HG02623 (cell line): ENCODE measurements around the gene MSX1.

Source experiments
- ATAC-seq: cut with Tn5 transposase; IDR thresholded peaks from one replicate; pipeline ENCODE4 v1.9.1; 2021; ENCODE audit warnings: moderate library complexity; ENCODE audit not compliant: unreplicated experiment

MSX1 gene

GRCh38 chr4:4868758-4869723, 9.6 kb downstream of the MSX1 start:
- no peak for ATAC-seq

GRCh38 chr4:4869731-4870571, 10.5 kb downstream of the MSX1 start:
- ATAC-seq = no peak

- ATAC-seq = no peak
Observed at GRCh38 chr4:4870576-4871241, 11.2 kb downstream of the MSX1 start.

GRCh38 chr4:4871242-4871572, 11.7 kb downstream of the MSX1 start:
- ATAC-seq = no peak

GRCh38 chr4:4871573-4872313, 12.3 kb downstream of the MSX1 start:
- ATAC-seq = no peak

GRCh38 chr4:4872314-4872903, 12.9 kb downstream of the MSX1 start:
- no peak for ATAC-seq

GRCh38 chr4:4873203-4873602, 13.7 kb downstream of the MSX1 start:
- no peak for ATAC-seq

GRCh38 chr4:4874254-4874653, 14.8 kb downstream of the MSX1 start:
- no peak for ATAC-seq

GRCh38 chr4:4875147-4875546, 15.7 kb downstream of the MSX1 start:
- no peak for ATAC-seq

GRCh38 chr4:4875611-4876010, 16.1 kb downstream of the MSX1 start:
- no peak for ATAC-seq

- ATAC-seq = no peak
Observed at GRCh38 chr4:4876945-4877661, 17.6 kb downstream of the MSX1 start.

GRCh38 chr4:4880492-4880891, 21.0 kb downstream of the MSX1 start:
- no peak for ATAC-seq

GRCh38 chr4:4881432-4881831, 22.0 kb downstream of the MSX1 start:
- ATAC-seq = no peak

- no peak for ATAC-seq
Observed at GRCh38 chr4:4884611-4885010, 25.1 kb downstream of the MSX1 start.

- no peak for ATAC-seq
Observed at GRCh38 chr4:4887426-4887825, 28.0 kb downstream of the MSX1 start.

GRCh38 chr4:4888695-4889094, 29.2 kb downstream of the MSX1 start:
- ATAC-seq = no peak

- ATAC-seq = no peak
Observed at GRCh38 chr4:4889781-4890180, 30.3 kb downstream of the MSX1 start.

- ATAC-seq = no peak
Observed at GRCh38 chr4:4890574-4891255, 31.2 kb downstream of the MSX1 start.

GRCh38 chr4:4893721-4894120, 34.3 kb downstream of the MSX1 start:
- no peak for ATAC-seq
